Lower leg skin (tissue), 4 donors: Measurements from ENCODE around the gene FA2H. TPM values are rescaled to one million over a fixed set of nuclear protein-coding genes. Genes with fewer than 3 reads are reported as not detected.
"Not testable (repeated sequence)": the region's sequence is repeated elsewhere in the genome, so short reads cannot be mapped to it uniquely, and the experiment has no call there.

ENCODE experiments used
- DNase-seq, 2 donors: peaks; one replicate each; pipeline ENCODE4 v3.0.0-alpha.2; 2019; ENCODE audit warnings: low spot score in 2 of 2
- H3K4me3 ChIP-seq: fragments of 200-600 bp; sonication (generic); 2 replicates; pipeline ENCODE4 v1.5.1; 2017; ENCODE audit warnings: mild to moderate bottlenecking, low read depth; ENCODE audit not compliant: poor library complexity, severe bottlenecking
- POLR2A ChIP-seq, 2 donors: fragments of 450-650 bp; IDR thresholded peaks; one replicate each; pipeline ENCODE4 v1.6.1; 2016 to 2017; ENCODE audit warnings: antibody characterized with exemption in 2 of 2, mild to moderate bottlenecking in 1 of 2, moderate library complexity in 1 of 2
- WGBS, 2 donors: methylation state at CpG; one replicate each; pipeline ENCODE4 v1.1.5; 2018; 5-methylcytosine and 5-hydroxymethylcytosine counted together
- intact Hi-C: fragments of 100-400 bp; cut with DNase I; formaldehyde crosslinking; loops from one replicate; pipeline ENCODE4 v1.15.0; 2023; ENCODE audit warnings: low total_unique reads
- total RNA-seq, 4 donors: library from RNA; depleted of rRNA; stranded (reverse); fragments of >200 nt; gene quantifications; one replicate each; pipeline ENCODE4 v1.1.0, GENCODE V29; 2016
- TF ChIP-seq, protein P1 (sequence below), 3 donors: fragments of 450-650 bp; IDR thresholded peaks; one replicate each; pipeline ENCODE4 v1.5.1; 2016; ENCODE audit warnings: antibody characterized with exemption in 3 of 3, mild to moderate bottlenecking in 3 of 3, moderate library complexity in 2 of 3

Gene FA2H, protein sequence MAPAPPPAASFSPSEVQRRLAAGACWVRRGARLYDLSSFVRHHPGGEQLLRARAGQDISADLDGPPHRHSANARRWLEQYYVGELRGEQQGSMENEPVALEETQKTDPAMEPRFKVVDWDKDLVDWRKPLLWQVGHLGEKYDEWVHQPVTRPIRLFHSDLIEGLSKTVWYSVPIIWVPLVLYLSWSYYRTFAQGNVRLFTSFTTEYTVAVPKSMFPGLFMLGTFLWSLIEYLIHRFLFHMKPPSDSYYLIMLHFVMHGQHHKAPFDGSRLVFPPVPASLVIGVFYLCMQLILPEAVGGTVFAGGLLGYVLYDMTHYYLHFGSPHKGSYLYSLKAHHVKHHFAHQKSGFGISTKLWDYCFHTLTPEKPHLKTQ
- 10 to 100 TPM in 1 of 4 donors, 1 to 10 TPM in 3; 4.5 to 13.7 (median 7.7) TPM for total RNA-seq

GRCh38 chr16:74774223-74775139 lies at the start of gene FA2H:
FA2H (minus strand) TSS chr16:74774820; CDS start chr16:74774755, 65 bp downstream.
- H3K4me3 ChIP-seq: peak within 1 kb of the TSS; percentile 13
- no peak for TF ChIP-seq POLR2A (IDR thresholded peaks at IDR 0.05)
- TF ChIP-seq, protein P1, sequence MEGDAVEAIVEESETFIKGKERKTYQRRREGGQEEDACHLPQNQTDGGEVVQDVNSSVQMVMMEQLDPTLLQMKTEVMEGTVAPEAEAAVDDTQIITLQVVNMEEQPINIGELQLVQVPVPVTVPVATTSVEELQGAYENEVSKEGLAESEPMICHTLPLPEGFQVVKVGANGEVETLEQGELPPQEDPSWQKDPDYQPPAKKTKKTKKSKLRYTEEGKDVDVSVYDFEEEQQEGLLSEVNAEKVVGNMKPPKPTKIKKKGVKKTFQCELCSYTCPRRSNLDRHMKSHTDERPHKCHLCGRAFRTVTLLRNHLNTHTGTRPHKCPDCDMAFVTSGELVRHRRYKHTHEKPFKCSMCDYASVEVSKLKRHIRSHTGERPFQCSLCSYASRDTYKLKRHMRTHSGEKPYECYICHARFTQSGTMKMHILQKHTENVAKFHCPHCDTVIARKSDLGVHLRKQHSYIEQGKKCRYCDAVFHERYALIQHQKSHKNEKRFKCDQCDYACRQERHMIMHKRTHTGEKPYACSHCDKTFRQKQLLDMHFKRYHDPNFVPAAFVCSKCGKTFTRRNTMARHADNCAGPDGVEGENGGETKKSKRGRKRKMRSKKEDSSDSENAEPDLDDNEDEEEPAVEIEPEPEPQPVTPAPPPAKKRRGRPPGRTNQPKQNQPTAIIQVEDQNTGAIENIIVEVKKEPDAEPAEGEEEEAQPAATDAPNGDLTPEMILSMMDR (IDR thresholded peaks at IDR 0.05): no peak
- WGBS, 2 donors: 1 to 3% methylated on average over 17 to 49 of the region's 94 CpGs
- intact Hi-C loops: no loop called here
- peak; percentile 59 to 90 for DNase-seq

- WGBS, 2 donors: 61 to 67% methylated on average over 7 of the region's 7 CpGs
- TF ChIP-seq, protein P1 (IDR thresholded peaks at IDR 0.05): no peak
- no peak for TF ChIP-seq POLR2A (IDR thresholded peaks at IDR 0.05)
- DNase-seq: no peak
- H3K4me3 ChIP-seq: no peak overlapping the region
- intact Hi-C loops: loop anchor here (10.0 kb wide), 1 partner anchor 297 kb away; the partner anchor contains the start of gene LDHD
Measured at GRCh38 chr16:74817851-74818250, 43.2 kb upstream of the FA2H start.

- no peak overlapping the region for H3K4me3 ChIP-seq
- 9 to 13% methylated on average over 8 to 16 of the region's 25 CpGs for WGBS, 2 donors
- no peak for TF ChIP-seq POLR2A (IDR thresholded peaks at IDR 0.05)
- TF ChIP-seq, protein P1 (IDR thresholded peaks at IDR 0.05): peak in 1 of 3 donors; percentile 69
- intact Hi-C loops: loop anchor here (10.0 kb wide), 1 partner anchor 302 kb away; the partner anchor contains the start of gene LDHD
- peak; percentile 47 to 91 for DNase-seq
Measured at GRCh38 chr16:74813109-74813641, 38.6 kb upstream of the FA2H start.

DNA sequence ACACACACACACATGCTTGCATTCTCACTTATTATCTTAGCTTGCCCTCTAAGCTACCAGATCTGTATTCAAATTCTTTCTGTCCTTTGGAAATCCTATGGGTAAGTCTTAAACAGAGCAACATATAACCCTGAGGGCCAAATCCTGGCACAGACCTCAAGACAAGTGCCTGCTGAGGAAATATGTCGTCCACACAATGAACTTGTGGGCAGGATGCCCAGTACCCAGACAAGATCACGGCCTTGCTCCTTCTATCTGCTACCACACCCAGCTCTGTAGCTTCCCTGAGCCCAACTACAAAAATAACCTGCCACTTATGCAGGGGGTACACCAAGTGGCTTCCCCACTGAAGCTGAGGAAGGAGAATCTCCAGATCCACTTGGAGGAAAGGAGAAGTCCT lies 37.3 kb upstream of the FA2H start:
- intact Hi-C loops: loop anchor here (10.0 kb wide), 1 partner anchor 303 kb away; the partner anchor contains the start of gene LDHD
- TF ChIP-seq POLR2A (IDR thresholded peaks at IDR 0.05): no peak
- TF ChIP-seq, protein P1 (IDR thresholded peaks at IDR 0.05): no peak
- 6 to 16% methylated on average over 2 of the region's 2 CpGs for WGBS, 2 donors
- DNase-seq: no peak
- no peak overlapping the region for H3K4me3 ChIP-seq

DNA sequence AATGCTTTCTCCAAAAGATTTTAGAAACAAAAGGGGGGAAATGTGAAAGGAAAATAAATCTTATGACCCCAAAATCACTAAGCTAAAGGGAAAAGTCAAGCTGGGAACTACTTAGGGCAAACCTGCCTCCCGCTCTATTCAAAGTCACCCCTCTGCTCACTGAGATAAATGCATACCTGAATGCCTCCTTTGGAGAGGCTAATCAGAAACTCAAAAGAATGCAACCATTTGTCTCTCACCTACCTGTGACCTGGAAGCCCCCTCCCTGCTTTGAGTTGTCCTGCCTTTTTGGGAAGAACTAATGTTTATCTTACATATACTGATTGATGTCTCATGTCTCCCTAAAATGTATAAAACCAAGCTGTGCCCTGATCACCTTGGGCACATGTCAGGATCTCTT lies 36.6 kb upstream of the FA2H start:
- not testable (repeated sequence) for DNase-seq, H3K4me3 ChIP-seq
- intact Hi-C loops: loop anchor here (10.0 kb wide), 1 partner anchor 304 kb away; the partner anchor contains the start of gene LDHD
- WGBS, 2 donors: 100% methylated on average over 1 of the region's 1 CpG
